Smooth muscle cell (in vitro differentiated cells): ENCODE measurements around the gene TMEM204. TPM values are rescaled to one million over a fixed set of nuclear protein-coding genes. Genes with fewer than 3 reads are reported as not detected.
A peak's percentile ranks its signal among the peaks of the same experiment; 100 is the strongest.

ENCODE experiments used
- DNase-seq: peaks from one replicate; lab custom pipeline; 2025; ENCODE audit not compliant: unreplicated experiment; lab: John Stamatoyannopoulos, UW
- H2AFZ ChIP-seq: fragments of 200-600 bp; sonication (generic); 2 replicates; pipeline ENCODE4 v1.6.0; 2016; ENCODE audit warnings: antibody characterized with exemption, low read depth, mild to moderate bottlenecking
- H3F3A ChIP-seq: fragments of 200-600 bp; sonication (generic); 2 replicates; pipeline ENCODE4 v1.6.0; 2017; ENCODE audit warnings: antibody characterized with exemption, low read depth
- H3K27ac ChIP-seq: fragments of 200-600 bp; sonication (generic); 2 replicates; pipeline ENCODE4 v1.5.1; 2016; ENCODE audit warnings: low read depth, mild to moderate bottlenecking
- H3K27me3 ChIP-seq: fragments of 200-600 bp; sonication (generic); 2 replicates; pipeline ENCODE4 v1.6.1; 2016; ENCODE audit warnings: low read depth, mild to moderate bottlenecking
- H3K36me3 ChIP-seq: fragments of 200-600 bp; sonication (generic); 2 replicates; pipeline ENCODE4 v1.5.1; 2016; ENCODE audit warnings: low read depth
- H3K4me1 ChIP-seq: fragments of 200-600 bp; sonication (generic); 2 replicates; pipeline ENCODE4 v1.5.1; 2016; ENCODE audit warnings: low read depth
- H3K4me2 ChIP-seq: fragments of 200-600 bp; sonication (generic); 2 replicates; pipeline ENCODE4 v1.6.0; 2016; ENCODE audit warnings: mild to moderate bottlenecking
- H3K4me3 ChIP-seq: fragments of 200-600 bp; sonication (generic); 2 replicates; pipeline ENCODE4 v1.5.1; 2016; ENCODE audit warnings: mild to moderate bottlenecking
- H3K79me2 ChIP-seq: fragments of 200-600 bp; sonication (generic); 2 replicates; pipeline ENCODE4 v1.6.0; 2016; ENCODE audit warnings: low read depth, mild to moderate bottlenecking
- H3K9ac ChIP-seq: fragments of 200-600 bp; sonication (generic); 2 replicates; pipeline ENCODE4 v1.6.0; 2016; ENCODE audit warnings: low read depth
- H3K9me3 ChIP-seq: fragments of 200-600 bp; sonication (generic); replicated peaks from 2 replicates; pipeline ENCODE4 v1.5.1; 2016; ENCODE audit warnings: low read depth
- H4K20me1 ChIP-seq: fragments of 200-600 bp; sonication (generic); 2 replicates; pipeline ENCODE4 v1.6.0; 2016; ENCODE audit warnings: low read depth
- CTCF ChIP-seq: fragments of 200-600 bp; sonication (generic); IDR thresholded peaks from 2 replicates; pipeline ENCODE4 v1.5.1; 2017; ENCODE audit warnings: borderline replicate concordance, mild to moderate bottlenecking, antibody characterized with exemption; ENCODE audit not compliant: insufficient read depth, poor library complexity, severe bottlenecking
- WGBS: methylation state at CpG from one replicate; pipeline ENCODE4 v1.1.7; 2016; ENCODE audit warnings: low lambda C conversion rate; 5-methylcytosine and 5-hydroxymethylcytosine counted together
- polyA plus RNA-seq: library from polyadenylated mRNA; unstranded; fragments of >200 nt; fragmentation: Nextera tagmentation; extraction: Ambion mirVana; gene quantifications from 2 replicates; pipeline ENCODE4 v1.2.1, GENCODE V29; 2016
- total RNA-seq: library from RNA; depleted of rRNA; stranded (reverse); fragments of >200 nt; gene quantifications from 2 replicates; pipeline ENCODE4 v1.2.3, GENCODE V29; 2014

TMEM204 gene
- total and polyA plus RNA-seq, 2 experiments from 2014 or later, result 0.90 to 4.2 TPM

DNA sequence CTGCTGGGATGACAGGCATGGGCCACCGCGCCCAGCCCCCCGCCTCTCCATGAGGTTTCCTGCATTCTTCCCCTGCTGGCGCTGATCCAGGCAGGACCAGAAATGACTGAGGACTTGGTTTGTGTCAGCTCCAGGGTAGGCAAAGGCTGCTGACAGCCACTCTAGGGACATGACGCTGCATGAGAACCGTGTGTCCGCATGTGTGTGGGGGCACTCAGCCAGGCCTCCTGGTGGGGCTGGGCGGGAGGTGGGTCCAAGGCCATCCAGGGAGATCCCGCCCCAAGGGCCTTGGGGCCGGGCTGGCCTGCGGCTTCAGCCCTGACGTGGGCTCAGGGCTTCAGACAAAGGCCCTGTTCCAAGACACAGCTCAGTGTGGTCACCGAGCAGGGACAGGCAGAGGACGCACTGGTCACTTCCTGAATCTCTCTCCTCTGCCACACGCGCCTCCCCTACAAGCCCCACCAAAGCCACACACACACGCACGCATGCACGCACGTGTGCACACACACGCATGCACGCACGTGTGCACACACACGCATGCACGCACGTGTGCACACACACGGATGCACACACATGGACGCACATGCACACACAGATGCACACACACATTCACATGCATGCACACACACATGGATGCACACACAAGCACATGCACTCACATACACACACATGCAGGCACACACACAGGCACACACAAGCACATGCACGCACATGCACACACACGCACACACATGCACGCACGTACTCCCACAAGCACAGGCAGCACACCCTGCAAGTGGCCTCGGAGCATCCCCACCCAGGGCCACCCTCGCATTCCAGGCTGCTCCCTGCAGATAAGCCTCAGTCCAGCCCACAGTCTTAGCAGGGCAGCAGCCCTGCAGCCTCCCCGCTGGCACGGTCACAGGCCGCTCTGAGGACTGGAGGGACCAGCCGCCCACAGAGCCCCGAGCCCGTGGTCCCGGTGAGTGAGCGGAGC is 5.3 kb upstream of the TMEM204 start:
- Histone ChIP-seq H3K79me2 (no peaks in the 10 kb centered on the region), H3K4me1 (no peaks in the 10 kb centered on the region), H3K4me2 (no peak overlapping the region), H3K9ac (no peak overlapping the region), H3K36me3 (no peaks in the 10 kb centered on the region), H4K20me1 (no peaks in the 10 kb centered on the region), H3F3A (peaks cover 4% of the 10 kb centered on the region), H3K27ac (no peak overlapping the region), H3K27me3 (no peaks in the 10 kb centered on the region), H3K4me3 (no peak overlapping the region), H3K9me3 (no peaks in the 10 kb centered on the region), H2AFZ (no peak overlapping the region)
- TF ChIP-seq CTCF, result no peak
- DNase-seq, result no peak
- 73% methylated on average over 40 of the region's 42 CpGs for WGBS

DNA sequence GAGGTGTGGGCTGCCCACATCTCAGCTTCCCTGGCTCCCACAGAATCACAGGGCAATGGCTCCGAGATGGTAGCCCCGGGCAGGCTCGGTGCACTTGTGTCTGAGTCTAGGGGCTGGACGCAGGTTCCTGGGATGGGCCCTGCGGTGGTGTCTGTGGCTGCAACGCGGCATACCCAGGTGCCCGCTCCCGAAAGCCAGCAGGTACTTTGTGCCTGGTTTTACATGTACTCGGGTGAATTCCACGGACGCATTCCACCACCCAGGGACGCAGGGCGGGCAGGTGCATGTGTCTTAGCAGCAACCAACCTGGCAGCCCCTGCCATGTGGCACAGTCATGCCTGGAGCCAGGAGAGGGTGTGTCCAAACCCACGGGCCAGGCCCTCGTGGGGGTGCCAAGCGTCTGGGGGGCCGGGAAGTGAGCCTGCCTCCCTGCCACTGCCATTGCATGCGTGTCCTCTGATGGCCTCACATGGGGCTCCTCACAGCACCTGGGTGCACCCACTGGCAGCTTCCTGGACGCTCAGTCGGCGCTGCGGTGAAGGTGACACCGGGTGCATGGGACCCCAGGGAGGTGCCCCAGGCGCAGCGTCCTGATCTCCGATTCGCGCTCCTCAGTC is 4.4 kb upstream of the TMEM204 start:
- Histone ChIP-seq H3K9me3 (no peaks in the 10 kb centered on the region), H3F3A (peaks cover 4% of the 10 kb centered on the region), H2AFZ (no peak overlapping the region), H3K9ac (no peak overlapping the region), H3K79me2 (no peaks in the 10 kb centered on the region), H3K27me3 (no peaks in the 10 kb centered on the region), H3K36me3 (no peaks in the 10 kb centered on the region), H3K4me1 (no peaks in the 10 kb centered on the region), H4K20me1 (no peaks in the 10 kb centered on the region), H3K27ac (no peak overlapping the region), H3K4me2 (no peak overlapping the region), H3K4me3 (no peak overlapping the region)
- no peak for DNase-seq
- no peak for TF ChIP-seq CTCF
- 96% methylated on average over 29 of the region's 29 CpGs for WGBS

GRCh38 chr16:1530349-1530882 is 3.0 kb upstream of the TMEM204 start:
- Histone ChIP-seq H3K4me2 (peak overlapping the region; percentile 55), H3K79me2 (peaks cover 9% of the 10 kb centered on the region), H3K36me3 (no peaks in the 10 kb centered on the region), H3F3A (peaks cover 4% of the 10 kb centered on the region), H3K9me3 (no peaks in the 10 kb centered on the region), H2AFZ (no peak overlapping the region), H3K9ac (no peak overlapping the region), H3K4me1 (no peaks in the 10 kb centered on the region), H4K20me1 (no peaks in the 10 kb centered on the region), H3K4me3 (no peak overlapping the region), H3K27me3 (no peaks in the 10 kb centered on the region), H3K27ac (peak overlapping the region; percentile 22)
- DNase-seq, result no peak
- no peak for TF ChIP-seq CTCF
- WGBS, result 72% methylated on average over 27 of the region's 27 CpGs
